Superior temporal gyrus (tissue), 1 donor: ENCODE results near the gene ONECUT3.
"Not testable (repeated sequence)": the region's sequence is repeated elsewhere in the genome, so short reads cannot be mapped to it uniquely, and the experiment has no call there.

Experiments used
- DNase-seq: peaks from one replicate; pipeline ENCODE4 v3.0.0-alpha.2; 2016; ENCODE audit errors: extremely low spot score

Gene ONECUT3

DNA sequence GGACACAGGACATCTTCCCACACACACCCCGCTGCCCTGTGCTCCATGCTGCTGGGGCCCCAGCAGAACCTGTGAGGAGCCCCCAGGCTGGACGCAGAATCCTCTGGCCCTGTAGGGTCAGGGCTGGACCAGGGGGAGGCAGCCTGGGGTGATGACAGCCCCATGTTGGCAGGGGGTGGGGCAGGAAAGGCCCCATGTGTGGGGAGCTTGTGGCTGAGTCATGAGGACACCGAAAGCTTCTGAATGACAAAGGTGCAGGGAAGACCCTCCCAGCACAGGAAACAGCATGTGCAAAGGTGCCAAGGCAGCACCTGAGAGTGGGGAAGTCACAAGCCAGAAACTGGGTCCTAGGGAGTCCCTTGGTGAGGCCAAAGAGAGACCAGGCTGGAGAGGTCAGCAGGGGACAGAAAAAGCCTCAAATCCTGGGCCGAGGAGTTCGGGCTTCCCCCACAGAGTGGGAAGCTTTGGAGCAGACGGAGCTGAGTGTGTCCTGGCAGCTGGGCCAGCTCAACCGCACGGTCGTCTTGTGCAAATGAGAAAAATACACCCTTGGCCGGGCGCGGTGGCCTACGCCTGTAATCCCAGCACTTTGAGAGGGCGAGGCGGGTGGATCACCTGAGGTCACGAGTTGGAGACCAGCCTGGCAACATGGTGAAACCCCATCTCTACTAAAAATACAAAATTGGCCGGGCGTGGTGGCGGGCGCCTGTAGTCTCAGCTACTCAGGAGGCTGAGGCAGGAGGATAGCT lies 41.3 kb downstream of the ONECUT3 start:
- DNase-seq, result no peak

DNA sequence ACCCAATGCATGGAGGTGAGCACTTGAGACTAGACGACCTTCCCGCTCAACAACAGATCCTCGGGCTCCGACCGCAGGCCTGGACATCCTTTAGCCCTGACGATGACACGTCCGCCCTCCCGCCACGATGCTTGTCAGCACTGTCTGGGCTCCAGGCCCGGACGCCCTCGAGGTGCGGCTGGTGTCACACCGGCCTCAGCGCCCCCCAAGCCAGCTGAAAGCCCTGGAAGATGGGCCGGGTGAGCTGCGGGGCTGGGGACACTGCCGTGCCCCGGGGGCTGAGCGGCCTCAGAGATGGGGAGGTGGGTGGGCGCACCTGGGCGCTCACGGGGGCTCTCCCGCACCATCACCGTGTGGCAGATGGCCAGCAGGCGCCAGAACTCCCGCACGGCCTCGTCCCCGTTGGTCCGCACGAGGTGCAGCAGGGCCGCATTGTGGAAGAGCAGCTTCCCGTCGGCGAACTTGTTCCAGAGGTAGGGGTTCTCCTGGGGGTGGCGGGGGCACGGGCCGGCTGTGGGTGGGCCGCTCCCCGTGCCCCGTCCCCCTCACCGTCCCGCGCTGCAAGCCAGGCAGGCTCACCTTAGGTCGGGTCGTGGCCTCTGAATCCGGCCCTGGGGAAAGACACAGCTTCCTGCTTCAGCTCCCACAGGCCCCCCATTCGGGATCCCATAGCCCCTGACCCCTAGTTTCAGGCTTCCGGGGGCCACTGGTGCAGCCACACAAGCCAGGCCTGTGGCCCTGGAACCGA lies 43.3 kb downstream of the ONECUT3 start:
- DNase-seq, result no peak

DNA sequence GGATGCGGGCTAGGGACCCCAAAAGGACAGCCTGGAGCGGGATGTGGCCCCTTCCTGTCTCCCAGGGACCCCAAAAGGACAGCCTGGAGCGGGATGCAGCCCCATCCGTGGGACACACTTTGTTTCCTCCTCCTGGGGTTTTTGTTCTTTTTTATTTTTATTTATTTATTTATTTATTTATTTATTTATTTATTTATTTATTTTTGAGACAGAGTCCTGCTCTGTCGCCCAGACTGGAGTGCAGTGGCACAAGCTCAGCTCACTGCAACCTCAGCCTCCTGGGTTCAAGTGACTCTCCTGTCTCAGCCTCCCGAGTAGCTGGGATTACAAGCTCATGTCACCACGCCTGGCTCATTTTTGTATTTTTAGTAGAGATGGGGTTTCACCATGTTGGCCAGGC lies 44.0 kb downstream of the ONECUT3 start:
- DNase-seq, result not testable (repeated sequence)

DNA sequence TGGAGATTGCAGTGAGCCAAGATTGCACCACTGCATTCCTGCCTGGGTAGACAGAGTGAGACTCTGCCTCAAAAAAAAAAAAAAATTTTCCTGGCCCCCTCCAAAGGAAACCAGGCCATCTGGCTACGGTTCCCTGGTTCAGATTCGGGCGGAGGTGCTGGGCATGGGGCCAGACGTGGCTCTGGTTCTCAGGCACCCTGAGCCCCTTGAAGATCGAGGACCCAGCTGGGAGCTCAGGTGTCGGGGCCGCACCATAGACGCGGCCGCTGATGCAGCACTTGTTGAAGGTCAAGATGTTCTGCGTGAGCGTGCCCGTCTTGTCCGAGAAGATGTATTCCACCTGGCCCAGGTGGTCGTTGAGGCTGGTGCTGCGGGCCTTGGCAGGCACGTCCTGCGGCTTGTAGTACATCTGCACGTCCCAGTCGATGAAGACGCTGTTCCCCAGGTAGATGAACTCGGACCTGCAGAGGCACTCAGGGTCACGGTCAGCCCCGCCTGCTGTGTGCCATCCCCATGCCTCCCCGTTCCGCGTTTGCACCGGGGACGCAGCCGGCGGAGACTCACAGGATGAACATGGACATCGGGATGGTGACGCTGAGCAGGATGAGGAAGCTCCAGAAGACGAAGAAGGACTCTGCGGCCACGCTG lies 46.5 kb downstream of the ONECUT3 start:
- no peak for DNase-seq

DNA sequence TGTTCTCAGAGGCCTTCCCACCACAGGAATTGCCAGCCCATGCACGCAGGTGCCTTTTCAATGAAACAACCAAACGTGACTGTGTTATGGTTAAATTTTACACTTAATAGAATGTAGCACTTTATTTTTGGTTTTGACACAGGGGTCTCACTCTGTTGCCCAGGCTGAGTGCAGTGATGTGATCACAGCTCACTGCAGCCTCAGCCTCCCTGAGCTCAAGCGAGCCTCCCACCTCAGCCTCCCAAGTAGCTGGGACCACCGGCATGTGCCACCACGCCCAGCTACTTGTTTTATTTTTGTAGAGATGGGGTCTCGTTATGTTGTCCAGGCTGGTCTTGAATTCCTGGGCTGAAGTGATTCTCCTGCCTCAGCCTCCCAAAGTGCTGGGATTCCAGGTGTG lies 51.6 kb downstream of the ONECUT3 start:
- DNase-seq, result no peak

DNA sequence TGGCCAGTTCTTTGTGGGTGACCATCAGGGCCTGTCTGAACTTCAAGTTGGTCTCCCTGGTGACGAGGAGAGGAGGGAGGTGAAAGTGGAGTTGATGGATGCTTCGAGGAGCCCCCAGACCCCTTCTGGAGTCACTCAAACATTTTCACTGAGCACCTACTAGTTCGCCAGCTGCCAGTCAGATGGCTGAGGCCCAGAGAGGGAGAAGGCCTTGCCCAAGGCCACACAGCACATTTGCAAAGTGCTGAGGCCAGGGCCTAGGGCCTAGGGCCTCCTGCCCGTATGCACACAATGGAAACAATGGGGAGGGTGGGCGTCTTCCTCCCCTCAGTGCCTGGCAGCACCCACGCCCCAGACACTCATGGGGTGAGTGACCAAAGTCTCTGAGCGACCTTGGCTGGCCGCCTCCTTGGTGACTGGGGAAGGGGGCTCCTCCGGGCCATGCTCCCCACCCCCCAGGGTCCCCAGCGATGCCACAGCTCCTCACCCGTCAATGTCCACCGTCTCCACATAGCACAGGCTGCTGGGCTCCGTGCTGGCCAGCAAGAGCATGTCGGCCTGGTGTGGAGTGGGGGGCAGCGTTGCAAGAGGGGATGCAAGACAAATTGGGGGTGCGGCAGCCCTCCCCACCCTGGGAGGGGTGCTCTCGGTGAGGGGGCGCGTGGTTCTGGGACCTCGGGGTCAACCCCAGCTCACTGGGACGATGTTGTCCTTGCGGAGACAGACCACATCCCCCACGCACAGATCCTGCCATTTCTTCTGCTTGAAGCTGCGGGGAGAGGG lies 52.3 kb downstream of the ONECUT3 start:
- no peak for DNase-seq

DNA sequence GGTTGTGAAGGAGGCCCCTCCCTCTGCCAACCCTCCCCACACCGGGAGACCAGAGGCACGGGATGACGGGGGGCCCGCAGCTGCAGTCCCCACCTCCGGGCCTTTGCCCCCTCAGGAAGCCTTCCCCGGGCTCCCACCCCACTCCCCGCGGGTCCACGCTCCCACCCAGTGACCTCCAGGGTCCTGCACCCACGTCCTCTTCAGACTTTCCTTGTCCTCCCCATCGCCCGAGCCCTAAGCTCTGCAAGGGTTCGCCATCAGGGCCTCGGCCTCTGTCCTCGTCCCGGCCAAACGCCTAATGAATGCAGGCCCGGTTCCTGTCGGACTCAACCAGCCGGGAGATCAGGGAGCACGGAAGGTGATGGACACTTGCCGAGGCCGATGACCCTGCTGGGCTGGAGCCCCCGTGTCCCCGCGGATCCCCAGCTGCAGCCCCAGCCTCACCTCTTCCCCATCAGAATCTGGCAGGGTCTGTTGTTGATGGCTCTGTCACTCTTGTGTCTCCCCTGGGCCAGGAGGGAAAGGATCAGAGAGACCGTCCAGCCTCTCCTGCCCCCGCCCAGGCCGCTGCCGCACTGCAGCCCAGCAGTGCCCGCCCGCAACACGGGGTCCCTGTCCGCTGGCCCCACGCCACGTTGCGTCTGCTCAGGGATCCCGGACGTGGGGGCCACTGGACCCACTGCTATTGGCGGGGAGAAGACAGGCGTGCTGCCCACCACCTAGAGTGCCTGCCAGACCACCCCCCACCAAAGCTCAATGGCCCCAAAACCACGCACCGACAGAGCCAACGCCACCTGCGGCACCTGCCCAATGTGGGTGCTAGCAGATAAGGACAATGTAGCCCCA lies 53.1 kb downstream of the ONECUT3 start:
- DNase-seq, result no peak

DNA sequence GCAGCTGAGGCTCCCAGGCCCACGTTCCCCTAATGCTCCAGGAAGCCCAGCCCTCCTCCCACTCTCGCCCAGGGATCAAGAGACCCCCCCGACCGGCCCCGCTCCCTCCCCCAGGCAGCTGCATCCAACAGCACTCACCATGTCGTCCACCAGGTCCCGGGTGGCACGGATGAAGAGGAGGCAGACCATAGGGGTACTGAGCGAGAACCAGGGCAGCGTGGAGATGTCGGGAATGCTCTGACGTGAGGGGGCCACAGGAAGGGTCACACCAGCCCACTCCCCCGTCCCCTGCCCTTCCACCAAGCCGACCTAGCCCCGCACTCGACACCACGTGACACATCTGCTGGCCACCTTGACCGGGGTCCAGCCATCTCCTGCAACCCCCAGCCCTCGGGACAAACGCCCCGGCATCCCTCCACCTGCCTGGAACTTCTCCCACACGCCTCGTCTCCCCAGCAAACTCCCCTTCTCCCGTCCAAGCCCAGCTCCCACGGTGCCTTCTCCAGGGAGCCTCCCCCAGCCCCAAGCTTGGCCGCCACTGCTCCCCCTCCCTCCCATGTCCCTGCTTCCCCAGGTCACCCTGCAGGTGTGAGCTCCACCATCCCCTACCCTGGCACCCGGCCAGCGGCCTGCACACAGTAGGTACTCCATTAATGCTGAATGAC lies 53.9 kb downstream of the ONECUT3 start:
- DNase-seq, result no peak

DNA sequence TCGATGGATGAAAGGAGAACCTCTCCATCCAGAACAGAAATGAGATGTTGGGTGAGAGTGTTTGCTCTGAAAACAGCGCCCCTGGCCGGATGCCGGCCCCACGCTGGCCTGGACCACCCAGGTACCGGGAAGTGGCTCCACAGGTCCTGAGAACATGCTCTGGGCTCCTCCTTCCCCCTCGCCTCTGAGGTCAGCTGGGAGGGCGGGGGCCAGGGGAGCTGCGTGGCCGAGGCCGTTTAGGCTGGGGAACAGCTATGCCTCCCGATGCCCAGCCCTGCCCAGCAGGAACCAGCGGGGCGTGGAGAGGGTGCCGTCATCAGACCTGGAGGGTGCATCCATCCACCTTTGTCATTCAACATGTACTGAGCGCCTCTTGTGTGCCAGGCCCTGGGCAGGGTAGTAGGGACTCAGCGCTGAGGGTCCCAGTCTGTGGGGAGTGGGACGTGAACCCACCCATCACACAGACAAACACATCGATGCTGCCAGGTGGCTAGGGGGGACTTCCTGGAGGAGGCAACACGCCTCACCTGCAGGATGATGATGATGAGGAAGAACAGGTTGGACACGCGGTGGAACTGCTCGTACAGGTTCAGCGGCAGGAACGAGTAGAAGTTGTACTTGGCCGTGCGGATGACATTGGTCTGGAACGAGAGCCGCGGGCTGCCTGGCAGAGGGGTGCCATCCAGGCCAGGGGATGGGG lies 54.5 kb downstream of the ONECUT3 start:
- DNase-seq, result no peak

DNA sequence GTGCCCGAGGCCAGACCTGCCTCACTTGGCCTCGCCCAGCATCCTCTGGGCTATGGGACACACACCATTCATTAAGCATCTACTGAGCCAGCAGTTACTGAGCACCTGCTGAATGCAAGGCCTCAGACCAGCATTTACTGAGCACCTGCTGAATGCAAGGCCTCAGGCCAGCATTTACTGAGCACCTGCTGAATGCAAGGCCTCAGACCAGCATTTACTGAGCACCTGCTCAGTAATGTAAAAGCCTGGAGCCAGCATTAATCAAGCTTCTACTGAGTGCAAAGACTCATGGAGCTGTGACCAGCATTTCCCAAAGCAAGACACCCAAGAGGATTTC lies 55.1 kb downstream of the ONECUT3 start:
- DNase-seq, result no peak

DNA sequence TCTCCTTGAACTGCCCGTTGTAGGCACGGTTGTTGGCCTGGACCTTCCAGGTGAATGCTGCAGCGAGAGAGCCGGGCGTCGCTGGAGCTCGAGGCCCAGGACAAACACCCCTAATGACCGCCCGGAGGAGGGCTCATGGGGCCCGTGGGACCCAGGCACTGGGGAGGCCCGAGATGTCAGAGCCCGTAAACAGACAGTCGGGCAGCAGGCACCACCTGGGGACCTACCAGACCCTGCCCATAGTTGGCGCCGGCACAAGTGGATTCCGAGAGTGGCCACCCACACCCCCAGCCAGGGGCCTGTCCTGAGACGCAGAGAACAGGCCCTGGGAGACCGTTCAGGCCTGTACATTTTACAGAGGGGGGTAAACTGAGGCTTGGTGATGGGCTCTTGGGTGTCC lies 56.4 kb downstream of the ONECUT3 start:
- DNase-seq, result no peak

DNA sequence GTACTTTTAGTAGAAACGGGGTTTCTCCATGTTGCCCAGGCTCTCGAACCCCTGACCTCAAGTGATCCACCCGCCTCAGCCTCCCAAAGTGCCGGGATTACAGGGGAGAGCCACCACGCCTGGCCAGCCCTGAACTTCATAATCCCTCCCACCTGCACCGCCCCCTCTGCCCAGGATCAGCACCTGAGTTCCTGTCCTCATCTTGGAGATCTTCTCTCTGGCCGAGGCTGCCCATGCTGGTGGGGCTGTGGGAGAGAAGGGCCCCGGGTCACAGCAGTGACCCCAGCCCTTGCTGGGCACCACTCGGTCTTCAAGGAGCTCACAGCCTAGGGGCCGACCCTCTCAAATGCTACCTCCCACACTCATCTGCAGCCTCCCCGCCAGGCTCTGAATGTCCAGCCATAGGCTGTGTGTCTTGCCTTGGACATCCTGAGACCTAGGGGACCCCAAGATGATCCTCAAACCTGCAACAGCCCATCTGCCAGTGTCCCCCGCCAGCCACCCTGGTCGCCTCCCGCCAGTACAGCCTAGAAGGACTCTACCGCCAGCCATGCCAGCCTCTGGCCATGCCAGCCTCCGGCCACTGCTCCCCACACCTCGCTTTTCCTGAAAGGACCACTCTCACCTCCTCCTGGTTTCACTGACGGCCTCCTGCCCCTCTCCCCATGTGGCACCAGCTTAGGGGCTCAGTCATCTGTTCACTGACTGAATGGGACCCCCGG lies 57.3 kb downstream of the ONECUT3 start:
- no peak for DNase-seq

DNA sequence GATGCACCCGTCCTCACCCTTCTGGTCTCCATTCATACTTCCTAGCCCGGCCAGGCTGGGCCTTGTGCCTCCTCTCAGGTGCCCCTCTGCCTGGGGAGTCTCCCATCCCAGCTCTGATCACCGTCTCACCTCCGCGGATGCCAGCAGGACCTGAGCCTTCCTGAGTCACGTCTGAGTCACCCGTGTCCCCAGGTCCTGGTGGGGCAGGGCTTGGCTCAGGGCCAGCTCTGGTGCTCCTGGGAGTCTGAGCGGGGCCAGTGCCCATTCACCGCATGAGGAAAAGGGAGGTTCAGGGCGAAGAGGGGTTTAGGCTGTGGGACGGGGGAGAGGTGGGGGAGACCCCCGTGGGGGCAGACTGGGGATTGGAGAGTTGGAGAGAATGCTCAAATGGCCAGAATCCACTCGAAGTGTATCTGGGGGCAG lies 58.2 kb downstream of the ONECUT3 start:
- no peak for DNase-seq

DNA sequence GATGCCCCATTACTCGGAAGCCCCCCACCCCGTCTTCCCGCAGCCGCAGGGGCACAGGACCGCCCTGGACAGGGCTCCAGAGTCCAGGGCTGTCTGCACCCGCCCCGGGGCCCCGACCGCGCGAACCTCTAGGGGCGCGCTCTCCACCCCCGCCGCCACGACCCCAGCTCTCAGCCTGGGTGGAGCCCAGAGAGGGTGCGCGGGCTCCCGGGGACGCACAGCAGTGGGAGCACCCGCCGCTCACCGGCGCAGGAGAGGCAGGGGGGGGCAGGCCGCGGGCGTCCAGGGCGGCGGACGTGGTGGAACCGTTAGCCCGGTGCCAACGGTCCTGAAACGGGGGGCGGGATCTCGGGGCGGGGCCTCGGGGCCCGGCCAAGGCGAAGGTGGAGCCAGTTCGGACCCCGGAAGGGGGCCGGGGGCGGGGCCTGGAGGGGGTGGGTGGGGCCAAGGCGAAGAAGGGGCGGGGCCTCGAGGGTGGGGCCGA lies 58.7 kb downstream of the ONECUT3 start, which contains the start of gene ATP8B3:
ATP8B3 (minus strand) TSS at position 335 of the 484 bp plus-strand sequence. CDS start 540 bp downstream, outside the sequence.
- DNase-seq, result no peak

DNA sequence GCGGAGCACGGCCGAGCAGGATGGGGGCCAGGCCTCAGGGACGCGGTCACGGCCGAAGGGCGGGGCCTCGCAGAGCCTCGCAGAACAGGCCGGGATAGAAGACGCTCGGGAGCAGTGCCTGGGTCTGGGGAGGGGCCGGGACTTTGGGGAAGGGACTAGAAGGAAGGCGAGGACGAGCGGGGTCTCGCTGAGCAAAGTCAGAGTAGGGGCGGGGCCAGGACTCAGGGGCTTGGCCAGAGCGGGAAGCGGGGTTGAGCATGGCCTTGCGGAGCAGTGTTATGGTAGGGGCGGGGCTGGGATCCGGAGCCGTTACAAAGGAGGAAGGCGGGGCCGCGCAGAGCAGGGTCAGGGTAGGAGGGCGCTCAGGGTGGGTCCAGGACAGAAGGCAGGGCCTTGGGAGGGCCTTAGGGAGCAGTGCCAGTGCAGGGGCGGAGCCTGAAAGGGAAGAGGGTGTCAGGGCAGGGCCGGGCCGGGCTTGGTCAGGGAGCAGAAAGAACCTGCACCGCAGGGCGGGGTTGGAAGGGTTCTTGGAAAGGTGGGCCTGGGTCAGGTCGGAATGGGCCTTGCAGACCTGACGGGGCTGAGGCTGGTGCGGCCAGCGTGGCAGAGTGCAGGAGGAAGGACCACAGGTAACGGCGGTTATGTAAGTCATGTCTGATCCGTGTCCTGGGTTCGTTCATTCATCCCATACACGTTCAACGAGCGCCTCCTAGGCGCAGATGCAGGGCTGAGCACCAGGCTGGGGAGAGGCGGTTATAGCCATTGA lies 59.3 kb downstream of the ONECUT3 start:
- DNase-seq, result peak; percentile 60

DNA sequence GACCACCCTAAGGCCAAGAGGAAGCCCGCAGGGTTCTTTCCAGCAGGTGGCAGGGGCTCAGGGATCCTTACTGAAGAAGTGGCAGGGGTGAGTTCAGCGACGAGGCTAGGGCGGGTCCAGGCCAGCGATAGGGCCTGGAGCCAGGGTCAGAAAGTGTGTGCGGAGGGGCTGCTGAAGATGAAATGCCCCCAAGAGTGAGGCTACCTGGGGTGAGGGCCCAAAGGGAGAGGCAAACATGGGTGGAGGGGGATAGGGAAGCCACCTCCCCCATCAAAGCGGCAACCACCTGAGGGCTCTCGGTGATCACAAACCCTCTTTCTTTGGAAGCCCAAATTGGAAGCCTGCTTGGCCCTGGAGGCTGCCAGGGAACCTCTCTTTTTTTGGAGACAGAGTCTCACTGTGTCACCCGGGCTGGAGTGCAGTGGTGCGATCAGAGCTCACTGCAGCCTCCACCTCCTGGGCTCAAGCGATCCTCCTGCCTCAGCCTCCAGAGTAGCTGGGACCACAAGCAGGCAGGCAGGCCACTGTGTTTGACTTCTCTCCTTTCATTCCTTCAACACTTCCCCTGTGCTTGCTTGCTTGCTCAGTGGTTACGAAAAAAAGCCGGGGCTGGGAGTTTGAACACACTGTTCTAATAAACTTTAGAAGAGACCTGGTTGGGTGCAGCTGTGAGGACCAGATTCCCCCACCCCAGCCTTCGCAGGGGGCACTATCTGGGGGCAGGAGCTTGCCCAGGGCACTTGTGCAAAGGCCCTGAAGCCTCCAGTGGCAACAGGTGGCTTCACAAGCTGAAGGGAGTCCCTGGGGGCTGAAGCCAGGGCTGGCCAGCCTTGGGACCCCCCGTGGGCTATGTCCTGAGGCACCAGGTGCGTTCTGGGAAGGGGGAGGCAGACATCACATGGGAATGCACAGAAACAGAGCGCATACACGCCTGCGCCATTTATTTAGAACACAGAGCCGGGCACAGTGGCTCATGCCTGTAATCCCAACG lies 60.2 kb downstream of the ONECUT3 start:
- no peak for DNase-seq

DNA sequence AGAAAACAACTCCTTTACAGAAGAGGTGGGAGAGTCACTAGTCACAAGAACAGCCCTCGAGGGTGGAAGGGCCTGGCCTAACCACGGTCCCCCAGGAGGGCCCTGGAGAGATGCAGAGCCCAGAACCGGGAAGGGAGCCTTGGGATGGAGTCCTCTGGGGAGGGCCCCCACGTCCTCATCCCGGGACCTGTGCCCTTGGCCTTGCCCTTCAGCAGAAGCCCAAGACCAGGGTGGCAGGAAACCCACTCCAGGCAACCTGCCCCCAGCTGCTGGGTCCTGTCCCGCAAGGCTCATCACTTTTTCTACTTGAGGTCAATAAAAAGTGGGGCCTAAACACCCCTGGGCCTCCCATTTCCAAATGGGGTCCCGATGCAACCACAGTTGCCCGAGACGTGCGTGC lies 61.1 kb downstream of the ONECUT3 start:
- DNase-seq, result no peak
